ENCODE data around the gene DOCK4.

- TF ChIP-seq YY1 (IDR thresholded peaks at IDR 0.05; ENCODE audit: insufficient read depth, insufficient read length) (no peak), ZNF274 (IDR thresholded peaks at IDR 0.05; ENCODE audit: low read depth, low read length) (no peak)
Observed at GRCh38 chr7:112160130-112160770, 45.9 kb downstream of the DOCK4 start.

Measured in NT2/D1 (cell line).